Ammon's horn (tissue), 1 donor: ENCODE results near the gene SEC31B.

Experiments used
- DNase-seq: peaks from one replicate; pipeline ENCODE4 v3.0.0-alpha.2; 2016; ENCODE audit warnings: low spot score

Gene SEC31B

GRCh38 chr10:100446130-100446761 lies 73.4 kb downstream of the SEC31B start:
- no peak for DNase-seq

DNA sequence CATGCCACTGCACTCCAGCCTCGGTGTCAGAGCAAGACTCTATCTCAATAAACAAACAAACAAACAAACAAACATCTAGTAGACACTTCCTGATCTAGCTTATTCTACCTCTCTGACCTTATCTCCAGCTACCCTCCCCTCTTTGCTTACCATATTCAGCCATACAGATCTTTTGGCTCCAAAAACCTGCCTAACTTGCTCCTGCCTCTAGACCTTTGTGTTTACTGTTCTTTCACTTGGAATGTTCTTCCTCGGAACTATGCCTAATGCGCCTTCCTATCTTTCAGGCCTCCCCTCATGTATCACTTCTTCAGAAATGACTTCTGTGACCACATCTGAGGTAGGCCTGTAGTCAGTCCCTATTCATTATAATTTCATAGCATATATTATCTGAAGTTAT lies 77.1 kb downstream of the SEC31B start:
- DNase-seq = no peak

DNA sequence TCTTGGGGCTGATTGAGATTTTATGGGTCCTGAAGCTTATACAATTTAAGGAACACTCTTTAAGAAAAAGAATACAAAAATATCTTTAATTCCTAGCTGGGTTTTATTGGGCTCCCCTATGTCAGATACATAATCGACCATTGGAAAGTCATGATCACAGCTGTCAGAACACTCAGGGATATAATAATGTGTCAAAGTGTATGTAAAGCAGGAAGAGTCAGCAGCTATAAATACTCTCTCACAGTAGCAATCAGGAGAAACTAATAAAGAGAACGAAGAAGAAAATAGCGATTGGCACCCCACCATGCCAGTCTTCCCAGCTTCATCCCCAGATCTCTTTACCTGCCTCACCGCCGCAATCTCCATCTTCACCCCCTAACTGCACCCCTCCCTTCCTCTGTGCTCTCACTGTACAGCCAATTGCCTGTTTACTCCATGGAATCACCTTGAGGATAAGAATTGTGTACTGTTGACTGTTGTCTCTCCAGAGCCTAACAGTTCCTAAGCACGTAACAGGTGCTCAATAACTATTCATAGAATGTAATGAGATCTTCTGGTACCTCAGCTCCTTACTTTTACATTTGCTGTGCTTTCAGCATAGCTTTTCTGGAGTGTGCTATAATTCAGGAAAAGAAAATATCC lies 80.9 kb downstream of the SEC31B start:
- DNase-seq = no peak
